ENCODE data around the gene TUBG1.

The TUBG1 gene

GRCh38 chr17:42609182-42609813, at the start of gene TUBG1, which contains the start of gene RETREG3:
TUBG1 (plus strand) TSS chr17:42609683; CDS start chr17:42609738, 55 bp downstream.
RETREG3 (minus strand) TSS chr17:42609374; CDS start chr17:42609324, 50 bp downstream.
- no peak for TF ChIP-seq CTCF (IDR thresholded peaks at IDR 0.05)

DNA sequence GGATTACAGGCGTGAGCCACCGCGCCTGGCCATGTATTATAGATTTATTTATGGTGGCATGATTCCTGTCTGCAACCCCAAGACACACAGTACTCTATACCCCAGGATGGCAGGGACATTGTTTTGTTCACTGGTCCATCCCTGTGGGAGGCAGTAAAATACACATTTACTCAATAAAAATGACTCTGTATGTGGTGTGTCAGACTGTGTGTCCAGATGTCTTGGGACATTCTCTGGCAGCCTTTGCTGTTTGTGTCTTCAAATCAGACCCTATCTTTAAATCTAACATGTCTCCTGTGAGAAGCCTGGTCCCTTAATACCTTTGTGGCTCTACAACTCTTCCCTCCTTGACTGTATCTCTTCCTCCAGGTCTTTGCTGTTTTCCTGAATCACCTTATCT, 49.2 kb upstream of the TUBG1 start:
- Histone ChIP-seq H3K4me3 (no peak overlapping the region), H3K27ac (no peak overlapping the region)
- DNase-seq (ENCODE audit: low spot score) = no peak
- no peak for TF ChIP-seq CTCF (IDR thresholded peaks at IDR 0.05)

More at GRCh38 chr17:42609182-42609813, at the start of gene TUBG1, which contains the start of gene RETREG3:
- DNase-seq (ENCODE audit: low spot score) = peak; percentile 99
- peak within 1 kb of the TSS; percentile 81 to 98 for H3K27ac ChIP-seq
- peak within 1 kb of the TSS; percentile 98 for H3K4me3 ChIP-seq

- peak; percentile 97 for DNase-seq (ENCODE audit: low spot score)
- TF ChIP-seq CTCF (IDR thresholded peaks at IDR 0.05) = no peak
- Histone ChIP-seq H3K27ac (peak within 1 kb of the TSS; percentile 53 to 93), H3K4me3 (peak within 1 kb of the TSS; percentile 80)
These were observed 47.5 kb upstream of the TUBG1 start, which contains the start of gene COASY for GRCh38 chr17:42561897-42562387. COASY (plus strand) TSS chr17:42562148; CDS start chr17:42562623, 475 bp downstream.

GRCh38 chr17:42562388-42563142, 46.9 kb upstream of the TUBG1 start:
- Histone ChIP-seq H3K27ac (peak overlapping the region; percentile 53 to 93), H3K4me3 (peak overlapping the region; percentile 80)
- no peak for TF ChIP-seq CTCF (IDR thresholded peaks at IDR 0.05)
- no peak for DNase-seq (ENCODE audit: low spot score)

GRCh38 chr17:42563143-42563509, 46.4 kb upstream of the TUBG1 start:
- H3K27ac ChIP-seq = peak overlapping the region in 1 of 2 donors; percentile 93
- no peak for TF ChIP-seq CTCF (IDR thresholded peaks at IDR 0.05)
- H3K4me3 ChIP-seq = peak overlapping the region; percentile 80
- DNase-seq (ENCODE audit: low spot score) = no peak

DNA sequence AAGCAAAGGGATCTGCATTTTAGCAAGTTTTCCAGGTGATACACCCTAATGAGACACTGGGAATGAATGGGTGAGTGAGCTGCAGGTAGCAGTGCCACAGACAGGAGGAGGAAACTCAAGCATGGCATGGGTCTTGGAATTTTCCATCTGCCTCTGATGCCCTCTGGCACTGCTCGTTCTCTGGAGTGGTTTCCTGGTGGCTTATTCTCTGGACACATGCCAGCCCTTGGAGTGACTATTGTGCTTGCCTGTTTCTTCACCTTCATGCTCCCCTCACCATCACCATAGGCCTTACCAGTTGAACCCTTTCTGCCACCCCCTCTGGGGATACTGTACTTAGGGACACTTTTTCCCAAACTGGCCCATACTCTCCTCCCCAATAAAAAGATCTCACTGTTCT, 45.9 kb upstream of the TUBG1 start:
- DNase-seq (ENCODE audit: low spot score) = no peak
- peak overlapping the region in 1 of 2 donors; percentile 93 for H3K27ac ChIP-seq
- TF ChIP-seq CTCF (IDR thresholded peaks at IDR 0.05) = no peak
- H3K4me3 ChIP-seq = peak overlapping the region; percentile 80
